ENCODE data around the gene NAPEPLD.

NAPEPLD gene

DNA sequence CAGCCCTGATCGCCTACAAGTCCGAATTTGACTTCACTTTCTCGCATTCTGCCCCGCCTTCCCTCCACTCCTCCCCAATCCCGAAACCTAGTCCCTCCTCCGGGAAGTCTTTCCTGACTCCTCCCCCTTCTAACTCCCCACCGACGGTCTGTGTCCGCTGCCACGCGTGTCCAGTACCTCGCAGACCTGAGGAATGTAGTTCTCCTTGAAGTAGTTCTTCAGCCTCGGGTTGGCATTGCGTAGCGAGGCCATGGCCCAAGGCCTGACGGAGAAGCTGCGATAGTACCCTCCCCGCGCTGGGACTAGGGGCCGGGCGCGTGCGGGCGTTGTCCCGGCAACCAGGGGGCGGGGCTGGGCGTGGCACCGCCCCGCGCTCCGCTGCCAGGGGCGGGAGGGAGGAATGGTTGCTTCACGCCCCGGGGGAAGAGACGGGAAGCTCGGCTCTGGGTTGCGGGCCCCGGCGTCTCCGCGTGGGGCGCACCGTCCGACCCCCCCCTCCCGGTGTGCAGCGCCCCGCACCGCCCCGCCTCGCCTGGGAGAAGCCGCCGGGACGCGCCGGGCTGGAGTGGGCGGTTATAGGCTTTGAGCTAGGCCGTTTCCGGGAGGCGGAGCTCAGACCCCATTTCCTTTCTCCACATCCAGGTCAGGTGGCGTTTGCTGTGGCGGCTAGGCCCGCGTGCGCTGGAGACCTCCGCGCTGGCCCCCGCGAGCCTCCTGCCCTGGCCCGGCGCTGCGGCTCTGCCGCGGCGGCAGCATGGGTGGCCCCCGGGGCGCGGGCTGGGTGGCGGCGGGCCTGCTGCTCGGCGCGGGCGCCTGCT lies 74.2 kb downstream of the NAPEPLD start, which contains the start of the genes ARMC10 and FBXL13:
ARMC10 (plus strand) TSS at position 622 of the 818 bp plus-strand sequence; CDS start at position 755, 133 bp downstream.
FBXL13 (minus strand) TSS at position 278 of the 818 bp plus-strand sequence.
- peaks cover 2% of the 10 kb centered on the region for H3K79me1 ChIP-seq (ENCODE audit: low read depth, low read length)
- H2BK12ac ChIP-seq (ENCODE audit: low read length) = no peak within 1 kb of the TSS
- peak within 1 kb of the TSS; percentile 99 for H2BK5ac ChIP-seq (ENCODE audit: low read length)
- no peaks in the 10 kb centered on the region for H3K27me3 ChIP-seq (ENCODE audit: control insufficient read depth in 3 of 3, insufficient read depth in 3 of 3, low read depth in 1 of 3, low read length in 3 of 3)
- peak within 1 kb of the TSS; percentile 98 for H3K23ac ChIP-seq (ENCODE audit: low read depth, low read length, poor library complexity)
- no peak within 1 kb of the TSS for H4K91ac ChIP-seq (ENCODE audit: low read depth, low read length, poor library complexity)
- peak within 1 kb of the TSS; percentile 61 to 92 for H3K4me3 ChIP-seq (ENCODE audit: low read length in 2 of 2)
- H3K27ac ChIP-seq (replicated peaks; ENCODE audit: low read length) = peak within 1 kb of the TSS; percentile 95
- H3K9me3 ChIP-seq (replicated peaks in 1 of 2; ENCODE audit: control insufficient read depth in 2 of 2, insufficient read depth in 1 of 2, low read depth in 1 of 2, low read length in 2 of 2) = peaks cover 2 to 5% of the 10 kb centered on the region in 2 donors
- H2AK5ac ChIP-seq (ENCODE audit: low read depth, low read length) = no peak within 1 kb of the TSS
- H2BK120ac ChIP-seq (ENCODE audit: low read depth, low read length) = no peak within 1 kb of the TSS
- H3K9ac ChIP-seq (ENCODE audit: low read depth, low read length, poor library complexity) = peak within 1 kb of the TSS; percentile 75
- H2BK15ac ChIP-seq (ENCODE audit: low read length) = no peak within 1 kb of the TSS
- no peak within 1 kb of the TSS for H4K8ac ChIP-seq (ENCODE audit: low read depth, low read length)
- peak within 1 kb of the TSS; percentile 98 for H3K18ac ChIP-seq (ENCODE audit: low read length)
- H3K36me3 ChIP-seq (replicated peaks in 1 of 2; ENCODE audit: control insufficient read depth in 2 of 2, insufficient read depth in 2 of 2, low read length in 2 of 2) = peaks cover 3 to 28% of the 10 kb centered on the region in 2 donors
- peak within 1 kb of the TSS; percentile 65 for H3K14ac ChIP-seq (ENCODE audit: low read length)
- DNase-seq (ENCODE audit: low spot score) = peak; percentile 94
- H2AFZ ChIP-seq (ENCODE audit: low read length) = peak within 1 kb of the TSS; percentile 91
- WGBS, 2 donors (ENCODE audit: extremely low coverage in 2 of 2, insufficient read length in 2 of 2, insufficient replicate concordance in 1 of 2) = no CpG with 5 or more reads among the region's 83 CpGs
- H3K4me1 ChIP-seq (ENCODE audit: control insufficient read depth in 2 of 2, insufficient read depth in 1 of 2, low read depth in 1 of 2, low read length in 2 of 2) = peaks cover 0 to 1% of the 10 kb centered on the region in 2 donors
- peak within 1 kb of the TSS; percentile 83 for H3K4me2 ChIP-seq (ENCODE audit: insufficient read depth, low read length, poor library complexity, severe bottlenecking)
- H3K4ac ChIP-seq (ENCODE audit: low read length) = no peak within 1 kb of the TSS

DNA sequence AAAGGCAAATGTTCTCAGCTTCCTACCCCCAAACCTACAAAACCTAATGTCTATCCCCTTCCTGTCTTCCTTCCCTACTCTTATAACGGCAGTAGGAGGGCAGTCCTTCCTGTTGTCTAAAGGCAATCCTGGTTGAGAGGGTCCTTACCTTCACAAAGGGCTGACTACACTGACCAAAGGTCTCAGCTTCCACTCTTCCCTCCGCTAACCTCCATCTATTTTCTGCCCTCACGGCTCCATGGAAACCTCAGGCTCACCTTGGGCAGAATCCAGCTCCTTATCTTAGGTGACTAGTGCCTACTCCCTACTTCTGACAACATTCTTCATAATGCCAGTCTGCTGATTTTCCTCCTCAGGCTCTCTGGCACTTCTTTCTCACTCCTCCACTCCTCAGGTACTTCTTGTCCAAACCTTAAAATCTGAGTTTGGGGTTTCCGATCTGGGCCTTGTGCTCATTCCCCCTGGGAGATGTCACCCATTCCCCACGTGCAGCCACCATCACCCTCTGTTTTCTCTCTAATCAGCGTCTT lies 74.8 kb downstream of the NAPEPLD start:
- peaks cover 0 to 1% of the 10 kb centered on the region in 2 donors for H3K4me1 ChIP-seq (ENCODE audit: control insufficient read depth in 2 of 2, insufficient read depth in 1 of 2, low read depth in 1 of 2, low read length in 2 of 2)
- H2BK120ac ChIP-seq (ENCODE audit: low read depth, low read length) = no peak overlapping the region
- WGBS, 2 donors (ENCODE audit: extremely low coverage in 2 of 2, insufficient read length in 2 of 2, insufficient replicate concordance in 1 of 2) = no CpG with 5 or more reads among the region's 6 CpGs
- peak overlapping the region; percentile 61 to 92 for H3K4me3 ChIP-seq (ENCODE audit: low read length in 2 of 2)
- H3K18ac ChIP-seq (ENCODE audit: low read length) = no peak overlapping the region
- H3K36me3 ChIP-seq (replicated peaks in 1 of 2; ENCODE audit: control insufficient read depth in 2 of 2, insufficient read depth in 2 of 2, low read length in 2 of 2) = peaks cover 3 to 22% of the 10 kb centered on the region in 2 donors
- H2AFZ ChIP-seq (ENCODE audit: low read length) = peak overlapping the region; percentile 91
- H3K4me2 ChIP-seq (ENCODE audit: insufficient read depth, low read length, poor library complexity, severe bottlenecking) = peak overlapping the region; percentile 70
- H2BK12ac ChIP-seq (ENCODE audit: low read length) = no peak overlapping the region
- H3K79me1 ChIP-seq (ENCODE audit: low read depth, low read length) = peaks cover 2% of the 10 kb centered on the region
- H3K9ac ChIP-seq (ENCODE audit: low read depth, low read length, poor library complexity) = no peak overlapping the region
- no peak for DNase-seq (ENCODE audit: low spot score)
- H3K27ac ChIP-seq (replicated peaks; ENCODE audit: low read length) = no peak overlapping the region
- H4K8ac ChIP-seq (ENCODE audit: low read depth, low read length) = no peak overlapping the region
- no peak overlapping the region for H2BK15ac ChIP-seq (ENCODE audit: low read length)
- no peak overlapping the region for H3K4ac ChIP-seq (ENCODE audit: low read length)
- no peaks in the 10 kb centered on the region for H3K27me3 ChIP-seq (ENCODE audit: control insufficient read depth in 3 of 3, insufficient read depth in 3 of 3, low read depth in 1 of 3, low read length in 3 of 3)
- no peak overlapping the region for H3K14ac ChIP-seq (ENCODE audit: low read length)
- no peak overlapping the region for H4K91ac ChIP-seq (ENCODE audit: low read depth, low read length, poor library complexity)
- H3K23ac ChIP-seq (ENCODE audit: low read depth, low read length, poor library complexity) = no peak overlapping the region
- H2BK5ac ChIP-seq (ENCODE audit: low read length) = no peak overlapping the region
- peaks cover 2 to 5% of the 10 kb centered on the region in 2 donors for H3K9me3 ChIP-seq (replicated peaks in 1 of 2; ENCODE audit: control insufficient read depth in 2 of 2, insufficient read depth in 1 of 2, low read depth in 1 of 2, low read length in 2 of 2)
- H2AK5ac ChIP-seq (ENCODE audit: low read depth, low read length) = no peak overlapping the region

DNA sequence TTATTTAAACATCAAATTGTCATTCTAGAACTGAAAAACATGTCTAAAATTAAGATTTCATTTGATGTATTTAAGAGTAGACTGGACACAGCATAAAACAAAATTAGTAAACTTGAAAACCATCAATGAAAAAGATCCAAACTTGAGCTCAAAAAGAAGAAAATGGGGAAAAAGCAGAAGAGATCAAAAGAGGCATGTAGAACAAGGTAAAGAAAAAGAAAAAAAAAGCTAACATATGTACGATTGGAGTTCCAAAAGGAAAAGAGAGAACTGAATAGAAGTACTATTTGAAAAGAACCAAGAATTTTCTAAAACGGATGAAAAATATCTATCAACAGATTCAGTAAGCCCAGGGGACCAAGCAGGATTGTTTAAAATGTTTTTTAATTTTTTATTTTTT lies 77.9 kb downstream of the NAPEPLD start:
- H3K4me2 ChIP-seq (ENCODE audit: insufficient read depth, low read length, poor library complexity, severe bottlenecking) = no peak overlapping the region

More for the DNA sequence above, 77.9 kb downstream of the NAPEPLD start:
- Histone ChIP-seq H4K91ac (ENCODE audit: low read depth, low read length, poor library complexity) (no peak overlapping the region), H2BK5ac (ENCODE audit: low read length) (no peak overlapping the region), H2BK12ac (ENCODE audit: low read length) (no peak overlapping the region), H2BK15ac (ENCODE audit: low read length) (no peak overlapping the region), H3K4me1 (ENCODE audit: control insufficient read depth in 2 of 2, insufficient read depth in 1 of 2, low read depth in 1 of 2, low read length in 2 of 2) (peaks cover 0 to 1% of the 10 kb centered on the region in 2 donors), H2AFZ (ENCODE audit: low read length) (no peak overlapping the region), H3K27ac (replicated peaks; ENCODE audit: low read length) (no peak overlapping the region), H4K8ac (ENCODE audit: low read depth, low read length) (no peak overlapping the region), H3K79me1 (ENCODE audit: low read depth, low read length) (no peaks in the 10 kb centered on the region), H3K27me3 (ENCODE audit: control insufficient read depth in 3 of 3, insufficient read depth in 3 of 3, low read depth in 1 of 3, low read length in 3 of 3) (no peaks in the 10 kb centered on the region), H3K4ac (ENCODE audit: low read length) (no peak overlapping the region), H3K36me3 (replicated peaks in 1 of 2; ENCODE audit: control insufficient read depth in 2 of 2, insufficient read depth in 2 of 2, low read length in 2 of 2) (no peaks in the 10 kb centered on the region), H3K9me3 (replicated peaks in 1 of 2; ENCODE audit: control insufficient read depth in 2 of 2, insufficient read depth in 1 of 2, low read depth in 1 of 2, low read length in 2 of 2) (peaks cover 2 to 8% of the 10 kb centered on the region in 2 donors), H3K4me3 (ENCODE audit: low read length in 2 of 2) (no peak overlapping the region), H3K18ac (ENCODE audit: low read length) (no peak overlapping the region), H3K14ac (ENCODE audit: low read length) (no peak overlapping the region), H2AK5ac (ENCODE audit: low read depth, low read length) (no peak overlapping the region), H3K23ac (ENCODE audit: low read depth, low read length, poor library complexity) (no peak overlapping the region), H3K9ac (ENCODE audit: low read depth, low read length, poor library complexity) (no peak overlapping the region), H2BK120ac (ENCODE audit: low read depth, low read length) (no peak overlapping the region)
- no CpG with 5 or more reads among the region's 2 CpGs for WGBS, 2 donors (ENCODE audit: extremely low coverage in 2 of 2, insufficient read length in 2 of 2, insufficient replicate concordance in 1 of 2)
- DNase-seq (ENCODE audit: low spot score) = no peak
